Measurements from ENCODE around the gene SAE1.
A peak's percentile ranks its signal among the peaks of the same experiment; 100 is the strongest.
"Not testable (repeated sequence)": the region's sequence is repeated elsewhere in the genome, so short reads cannot be mapped to it uniquely, and the experiment has no call there.

Gene SAE1

GRCh38 chr19:47130589-47131227 is at the start of gene SAE1:
Gene SAE1, plus strand, starts transcription at chr19:47130835. Its CDS starts 96 bp downstream, at chr19:47130931.
- peak; percentile 84 to 85 for DNase-seq (ENCODE audit: low read depth in 2 of 2)

GRCh38 chr19:47081095-47081494 is 49.5 kb upstream of the SAE1 start:
- no peak for DNase-seq (ENCODE audit: low read depth in 2 of 2)

- no peak for DNase-seq (ENCODE audit: low read depth in 2 of 2)
These were observed 48.1 kb upstream of the SAE1 start for GRCh38 chr19:47082493-47082892.

GRCh38 chr19:47084879-47085439 is 45.7 kb upstream of the SAE1 start:
- no peak for DNase-seq (ENCODE audit: low read depth in 2 of 2)

GRCh38 chr19:47086280-47086679 is 44.4 kb upstream of the SAE1 start:
- no peak for DNase-seq (ENCODE audit: low read depth in 2 of 2)

GRCh38 chr19:47089767-47090350 is 40.8 kb upstream of the SAE1 start:
- DNase-seq (ENCODE audit: low read depth in 2 of 2) = no peak

- DNase-seq (ENCODE audit: low read depth in 2 of 2) = no peak
These were observed 37.4 kb upstream of the SAE1 start for GRCh38 chr19:47093254-47093653.

- DNase-seq (ENCODE audit: low read depth in 2 of 2) = no peak
These were observed 36.8 kb upstream of the SAE1 start for GRCh38 chr19:47093841-47094240.

- DNase-seq (ENCODE audit: low read depth in 2 of 2) = no peak
These were observed 35.8 kb upstream of the SAE1 start for GRCh38 chr19:47094557-47095475.

- DNase-seq (ENCODE audit: low read depth in 2 of 2) = no peak
These were observed 35.0 kb upstream of the SAE1 start for GRCh38 chr19:47095476-47096099.

- no peak for DNase-seq (ENCODE audit: low read depth in 2 of 2)
These were observed 34.4 kb upstream of the SAE1 start for GRCh38 chr19:47096100-47096704.

GRCh38 chr19:47096721-47097120 is 33.9 kb upstream of the SAE1 start:
- DNase-seq (ENCODE audit: low read depth in 2 of 2) = no peak

- DNase-seq (ENCODE audit: low read depth in 2 of 2) = no peak
These were observed 33.0 kb upstream of the SAE1 start for GRCh38 chr19:47097396-47098201.

GRCh38 chr19:47098608-47099007 is 32.0 kb upstream of the SAE1 start:
- DNase-seq (ENCODE audit: low read depth in 2 of 2) = no peak

GRCh38 chr19:47099576-47100050 is 31.0 kb upstream of the SAE1 start:
- DNase-seq (ENCODE audit: low read depth in 2 of 2) = no peak

- DNase-seq (ENCODE audit: low read depth in 2 of 2) = no peak
These were observed 30.3 kb upstream of the SAE1 start for GRCh38 chr19:47100290-47100689.

GRCh38 chr19:47101116-47101515 is 29.5 kb upstream of the SAE1 start:
- DNase-seq (ENCODE audit: low read depth in 2 of 2) = not testable (repeated sequence)

- no peak for DNase-seq (ENCODE audit: low read depth in 2 of 2)
These were observed 28.1 kb upstream of the SAE1 start for GRCh38 chr19:47102346-47103060.

GRCh38 chr19:47104680-47105079 is 26.0 kb upstream of the SAE1 start:
- no peak for DNase-seq (ENCODE audit: low read depth in 2 of 2)

- DNase-seq (ENCODE audit: low read depth in 2 of 2) = no peak
These were observed 24.8 kb upstream of the SAE1 start for GRCh38 chr19:47105874-47106273.
